ENCODE data around the gene ELAVL2.

ELAVL2 gene

DNA sequence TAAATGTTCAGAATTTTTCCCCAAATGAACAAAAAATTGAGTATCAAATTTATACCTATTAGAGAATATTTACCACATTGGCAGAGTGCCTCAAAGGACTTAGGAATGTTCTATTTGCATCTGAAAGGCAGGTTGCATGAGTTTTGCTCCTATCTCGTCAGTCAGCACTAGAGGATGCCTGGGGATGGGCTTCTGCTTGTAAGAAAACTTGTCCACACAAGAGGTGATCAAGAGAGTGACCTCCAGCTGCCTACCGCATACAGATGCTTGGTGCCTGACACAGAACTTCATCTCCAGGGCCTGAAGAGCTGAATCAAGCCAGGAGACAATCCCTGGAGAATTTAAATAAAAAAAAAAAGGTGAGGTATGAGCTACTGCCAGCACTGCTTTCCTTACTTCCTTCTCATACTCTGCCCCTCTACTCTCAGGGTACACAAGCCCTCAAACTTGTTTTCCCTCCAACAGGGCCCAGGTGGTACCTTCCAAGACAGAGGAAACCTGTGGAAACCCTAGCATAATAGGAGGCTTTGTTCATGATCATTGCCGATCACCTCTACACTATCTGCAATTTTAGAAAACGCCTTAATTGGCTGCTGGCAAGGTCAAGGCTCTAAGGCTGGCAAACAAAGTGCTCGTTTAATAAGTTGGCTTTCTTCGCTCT is 166.6 kb downstream of the ELAVL2 start:
- no peak for DNase-seq

DNA sequence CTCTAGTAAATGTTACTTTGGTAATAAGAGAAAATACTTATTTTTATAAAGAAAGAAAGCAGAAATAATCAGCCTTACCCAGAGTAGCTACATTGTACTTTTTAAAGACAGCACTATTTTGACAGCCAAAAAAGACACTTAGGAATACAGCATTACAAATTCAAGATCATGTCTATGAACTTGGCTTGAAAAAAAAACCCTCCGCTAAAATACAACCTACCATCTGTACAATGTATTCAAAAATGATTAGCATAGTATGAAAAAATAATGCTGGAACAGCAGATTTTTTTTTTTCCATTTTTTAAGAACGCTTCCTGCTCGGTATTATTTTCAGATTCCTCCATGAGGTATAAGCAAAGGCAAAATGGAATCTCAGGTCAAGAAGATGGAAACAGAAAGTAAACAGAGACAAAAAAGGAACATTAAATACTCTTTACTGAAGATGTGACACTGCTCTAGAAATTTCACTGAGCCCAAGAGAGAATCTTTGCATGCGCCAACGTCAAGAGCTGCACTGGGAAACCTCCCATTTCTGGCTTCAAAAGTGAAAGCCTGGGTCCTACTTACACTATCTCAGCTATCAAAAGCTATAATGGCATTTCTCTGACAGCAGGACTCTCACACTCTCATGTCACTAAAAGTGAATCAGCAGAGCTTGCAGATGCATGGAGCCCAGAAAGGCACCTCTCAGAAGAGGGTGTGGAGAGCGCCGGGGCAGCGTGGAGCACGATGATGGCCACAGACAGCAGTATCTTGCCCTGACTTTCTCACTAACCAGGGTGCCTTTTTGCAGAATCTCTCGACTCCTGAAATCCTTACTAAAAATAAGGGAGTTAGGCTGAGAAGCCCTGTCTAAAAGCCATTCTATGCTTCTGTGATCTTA is 167.4 kb downstream of the ELAVL2 start:
- no peak for DNase-seq

DNA sequence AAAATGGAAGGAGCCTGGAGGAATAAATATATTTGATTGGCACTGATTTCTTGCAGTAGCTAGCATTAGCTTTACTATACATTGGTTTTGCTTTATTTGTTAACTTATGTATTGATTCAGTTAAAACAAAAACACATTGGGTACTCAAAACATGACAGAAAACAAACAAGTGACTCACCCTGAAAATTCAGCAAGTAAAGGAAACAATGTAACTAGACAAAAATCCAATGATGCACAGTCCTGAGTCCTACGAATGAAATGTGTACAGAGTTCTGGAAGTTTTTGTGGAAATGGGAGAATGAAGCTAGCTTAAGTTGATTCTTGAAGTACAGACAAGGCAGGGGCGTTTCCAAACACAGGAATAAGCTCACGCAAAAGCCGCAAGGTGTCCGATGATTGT is 175.0 kb downstream of the ELAVL2 start:
- DNase-seq, result no peak

DNA sequence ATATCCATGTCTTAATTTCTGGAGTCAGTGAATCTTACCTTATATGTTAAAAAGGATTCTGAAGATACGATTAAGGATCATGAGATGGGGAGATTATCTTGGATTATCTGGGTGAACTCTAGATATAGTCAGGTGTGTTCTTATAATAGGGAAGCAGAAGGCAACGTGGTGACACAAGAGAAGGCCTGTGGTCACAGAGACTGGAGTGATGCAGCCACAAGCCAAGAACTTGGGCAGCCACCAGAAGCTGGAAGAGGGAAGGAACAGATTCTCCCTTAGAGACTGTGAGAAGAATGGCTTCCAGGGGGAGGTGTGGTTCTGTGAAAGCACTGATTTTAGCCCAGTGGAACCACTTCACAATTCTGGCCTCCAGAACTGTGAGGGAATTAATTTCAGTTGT is 177.4 kb downstream of the ELAVL2 start:
- DNase-seq, result no peak

DNA sequence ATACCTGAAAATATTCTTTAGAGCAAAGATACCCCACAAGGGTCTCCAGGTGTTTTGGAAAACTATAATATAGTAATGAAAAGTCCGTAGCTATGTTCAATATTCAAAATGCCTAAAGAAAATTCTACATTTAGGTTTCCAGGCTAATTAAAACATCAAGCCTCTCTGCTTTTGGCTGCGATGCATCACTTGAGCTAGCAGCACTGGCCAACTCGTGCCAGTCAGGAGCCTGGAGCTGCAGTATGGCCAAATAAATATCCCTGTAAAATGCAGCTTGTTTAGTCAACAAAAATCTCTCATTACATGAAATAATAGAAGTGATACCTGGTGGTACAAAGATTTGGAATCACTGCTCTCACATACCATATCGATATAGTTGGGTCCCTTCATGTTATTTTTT is 181.1 kb downstream of the ELAVL2 start:
- DNase-seq, result no peak

DNA sequence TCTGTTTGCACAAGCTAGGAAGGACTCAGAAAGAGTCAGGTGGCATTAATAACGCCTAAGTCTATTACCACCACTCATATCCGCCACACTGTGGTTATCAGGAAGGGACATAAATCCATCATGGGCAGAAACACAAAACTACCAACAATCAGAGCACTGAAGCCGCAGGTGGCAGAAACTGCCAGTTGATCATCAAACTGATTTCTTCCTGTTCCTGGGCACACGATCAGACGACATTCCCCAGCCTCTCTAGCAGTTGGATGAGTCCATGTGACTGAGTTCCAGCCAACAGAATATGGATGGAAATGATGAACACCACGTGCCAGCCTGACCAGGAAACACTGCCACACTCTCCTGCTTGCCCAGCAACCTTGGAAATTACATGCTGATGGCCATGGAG is 181.7 kb downstream of the ELAVL2 start:
- DNase-seq, result no peak

DNA sequence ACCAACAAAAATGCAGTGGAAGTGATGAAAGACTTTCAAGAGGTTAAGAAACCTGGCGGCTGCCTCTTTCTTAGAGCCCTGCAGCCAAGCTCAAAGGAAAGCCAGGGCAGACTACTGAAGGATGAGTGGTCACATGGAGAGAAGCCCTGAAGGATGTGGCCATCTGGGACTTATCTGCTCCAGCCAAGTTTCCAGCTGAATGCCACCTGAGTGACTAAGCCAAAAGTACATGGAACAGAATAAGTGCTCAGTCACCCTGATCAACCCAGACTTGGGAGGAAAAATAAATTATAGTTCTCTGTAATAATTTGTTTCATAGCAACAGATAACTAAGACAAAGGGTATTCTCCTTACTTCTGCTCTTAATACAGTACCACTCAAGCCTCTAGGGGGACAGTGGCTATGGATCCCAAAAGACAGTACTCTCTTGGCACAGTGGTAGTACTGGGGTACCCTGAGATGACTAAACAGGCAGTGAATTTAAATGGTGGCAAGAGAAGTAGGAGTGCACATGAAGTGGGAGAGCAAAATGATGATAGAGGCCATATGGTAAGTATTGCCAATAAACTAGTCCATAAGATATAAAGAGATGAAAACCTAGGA is 182.3 kb downstream of the ELAVL2 start:
- DNase-seq, result no peak

Data from effector CD4-positive, alpha-beta T cell (primary cell).